DMS114 treated with DMSO at 0.1 percent for 48 hours (cell line): ENCODE measurements around the gene DYNC1H1.
"Not testable (repeated sequence)": the region's sequence is repeated elsewhere in the genome, so short reads cannot be mapped to it uniquely, and the experiment has no call there.

Source experiments
- DNase-seq: peaks from one replicate; lab custom pipeline; 2025; ENCODE audit not compliant: unreplicated experiment; lab: John Stamatoyannopoulos, UW

Gene DYNC1H1

DNA sequence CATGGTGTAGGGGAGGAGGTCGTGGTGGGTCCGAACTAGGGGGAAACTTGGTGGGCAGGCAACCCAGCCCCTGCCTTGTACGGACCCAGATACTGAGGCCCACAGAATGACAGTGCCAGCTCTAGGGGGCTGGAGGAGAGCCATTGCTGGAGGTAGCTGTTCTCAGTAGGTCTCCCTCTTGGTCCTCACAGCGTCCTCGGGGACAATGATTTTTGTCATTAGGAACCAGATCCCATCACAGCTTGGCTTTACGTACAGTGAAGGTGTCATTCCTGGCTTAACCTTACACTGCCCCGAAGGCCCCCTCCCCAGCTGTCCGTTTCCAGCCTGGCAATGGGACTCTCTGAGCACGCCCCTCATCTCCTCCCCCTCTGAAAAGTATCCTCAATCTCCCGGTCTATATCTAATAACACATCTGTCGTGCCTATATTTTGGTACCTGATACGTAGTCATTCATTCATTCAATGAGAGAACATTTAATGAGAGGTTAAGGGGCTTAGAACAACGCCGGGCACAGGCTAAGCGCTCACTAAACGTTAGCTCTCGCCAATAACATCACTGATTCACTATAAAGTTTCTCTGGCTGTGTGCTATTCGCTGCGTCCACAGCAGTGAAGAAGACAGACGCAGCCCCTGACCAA, 597 bp upstream of the DYNC1H1 start:
- no peak for DNase-seq

DNA sequence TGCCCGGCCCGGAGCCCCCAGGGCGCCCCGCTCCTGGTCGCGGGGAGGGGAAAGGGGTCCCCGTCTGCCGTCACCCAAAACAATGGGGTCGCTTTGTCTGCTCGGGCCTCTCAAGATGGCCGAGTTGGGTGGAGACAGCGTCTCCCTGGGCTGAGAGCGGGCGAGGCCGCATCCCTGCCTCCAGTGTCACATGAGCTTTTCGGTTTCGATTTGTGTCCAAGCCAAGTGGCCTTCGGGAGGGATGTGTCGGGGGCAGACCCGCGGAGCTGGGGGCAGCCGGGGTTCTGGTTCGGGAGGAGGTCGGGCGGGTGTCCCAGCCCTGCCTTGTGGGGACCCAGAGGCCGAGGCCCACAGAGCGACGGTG, 790 bp downstream of the DYNC1H1 start:
- peak; percentile 31 for DNase-seq

DNA sequence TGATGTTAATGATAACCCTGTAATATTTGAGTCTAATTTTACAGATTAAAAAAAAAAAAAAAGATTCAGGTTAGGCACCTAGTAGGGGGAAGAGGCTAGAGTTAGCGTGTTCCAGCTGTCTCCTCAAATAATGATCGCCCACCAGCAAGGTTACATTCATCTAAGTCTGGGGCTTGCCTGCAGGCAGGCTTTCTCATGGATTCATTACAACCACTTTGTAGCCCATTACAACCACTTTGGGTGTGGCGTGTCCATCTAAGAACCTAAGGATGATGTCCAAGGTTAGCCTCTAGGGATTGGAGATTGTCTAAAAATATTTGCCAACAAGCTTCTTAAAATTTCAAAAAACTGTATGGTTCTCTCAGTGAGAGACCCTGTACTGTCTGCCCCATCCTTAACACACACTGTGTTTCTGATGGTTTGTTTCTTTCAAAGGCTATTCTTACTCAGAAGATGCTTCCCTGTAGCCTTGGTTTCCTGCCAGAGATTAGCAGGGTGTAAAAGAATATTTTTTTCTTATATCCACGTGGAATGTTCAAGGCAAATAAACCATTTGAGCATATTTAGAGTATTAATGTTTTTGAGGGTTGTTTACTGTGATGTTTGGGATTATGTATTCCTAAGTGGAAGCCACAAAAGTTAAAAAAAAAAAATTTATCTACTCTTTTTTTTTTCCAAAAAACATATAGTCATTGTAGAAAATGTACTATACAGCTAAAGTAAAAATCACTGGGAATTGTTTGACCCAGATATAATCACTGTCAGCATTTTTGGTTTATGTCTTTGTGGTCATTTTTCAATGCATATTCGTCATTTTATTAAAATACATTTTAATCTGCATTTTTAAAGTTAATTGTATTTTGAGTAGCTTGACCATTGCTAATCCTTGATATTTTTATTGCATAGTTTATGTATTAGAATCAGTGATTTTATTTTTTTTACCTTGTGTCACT, 1.7 kb downstream of the DYNC1H1 start:
- no peak for DNase-seq

DNA sequence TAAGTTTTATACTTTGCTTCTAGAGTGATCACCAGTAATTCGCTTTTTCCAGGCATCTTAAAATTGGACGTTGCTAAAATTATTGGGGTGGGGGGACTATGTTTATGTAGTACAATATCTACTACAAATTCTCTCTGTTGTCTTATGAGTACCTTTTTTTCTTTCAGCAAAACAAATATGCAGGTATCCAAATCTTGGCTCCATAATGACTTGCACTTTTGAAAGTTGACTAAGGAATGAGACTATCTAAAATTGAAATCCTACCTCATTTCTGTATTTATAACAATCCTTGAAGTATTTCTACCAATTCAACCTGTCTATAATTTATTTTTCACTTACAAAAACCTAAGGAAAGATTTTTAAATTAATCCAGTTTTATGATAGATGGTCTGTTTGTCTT, 2.4 kb downstream of the DYNC1H1 start:
- DNase-seq = no peak

DNA sequence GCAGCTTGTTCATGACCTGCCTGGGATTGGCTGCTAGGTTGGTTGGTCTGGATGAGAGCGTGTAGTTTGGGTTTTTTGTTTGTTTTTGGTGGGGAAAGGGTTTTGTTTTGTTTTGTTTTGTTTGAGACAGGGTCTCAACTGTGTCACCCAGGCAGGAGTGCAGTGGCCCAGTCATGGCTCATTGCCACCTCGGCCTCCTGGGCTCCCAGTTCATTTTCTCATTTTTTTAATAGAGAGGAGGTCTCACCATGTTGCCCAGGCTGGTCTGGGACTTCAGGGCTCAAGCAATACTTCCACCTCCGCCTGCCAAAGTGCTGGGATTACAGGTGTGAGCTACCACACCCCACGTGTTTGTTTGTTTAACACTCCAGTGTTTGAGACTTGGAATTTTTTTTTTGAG, 3.8 kb downstream of the DYNC1H1 start:
- no peak for DNase-seq

DNA sequence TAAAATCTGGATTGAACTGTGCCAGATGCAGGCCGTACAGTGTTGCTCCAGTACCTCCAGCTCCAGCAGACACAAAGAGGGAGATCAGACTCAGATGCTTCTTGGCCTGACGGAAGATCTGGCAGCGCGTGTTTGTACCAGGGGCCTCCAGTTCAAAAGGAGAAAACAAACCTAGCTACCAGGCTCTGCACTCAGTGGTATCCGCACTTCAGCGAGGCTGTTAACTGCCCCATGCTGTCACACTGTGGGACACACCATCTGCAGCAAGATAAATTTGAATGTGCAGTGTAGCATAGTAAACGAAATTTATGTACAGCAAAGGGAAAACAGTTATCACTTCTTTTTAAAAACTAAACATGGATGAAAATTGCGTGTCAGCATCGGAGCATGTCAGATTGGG, 5.1 kb downstream of the DYNC1H1 start:
- no peak for DNase-seq

DNA sequence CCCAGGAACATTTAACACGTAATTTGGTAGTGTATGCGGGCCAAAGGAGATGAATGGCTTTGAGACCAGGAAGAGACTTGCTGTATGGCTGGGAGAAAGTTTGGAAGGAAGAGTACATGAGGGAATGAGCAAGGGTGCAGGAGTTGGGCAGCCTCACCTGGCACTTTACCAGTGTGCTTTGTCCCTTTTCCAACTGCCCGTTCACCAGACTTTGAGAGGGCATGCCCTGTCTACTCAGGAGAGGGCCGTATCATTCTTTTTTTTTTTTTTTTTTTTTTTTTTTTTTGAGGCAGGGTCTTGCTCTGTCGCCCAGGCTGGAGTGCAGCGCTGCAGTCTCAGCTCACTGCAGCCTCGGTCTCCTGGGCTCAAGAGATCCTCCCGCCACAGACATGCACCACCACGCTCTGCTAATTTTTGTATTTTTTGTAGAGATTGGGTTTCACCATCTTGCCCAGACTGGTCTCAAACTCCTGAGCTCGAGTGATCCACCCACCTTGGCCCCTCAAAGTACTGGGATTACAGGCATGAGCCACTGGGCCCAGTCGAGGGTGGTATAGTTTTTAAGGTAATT, 6.5 kb downstream of the DYNC1H1 start:
- no peak for DNase-seq

DNA sequence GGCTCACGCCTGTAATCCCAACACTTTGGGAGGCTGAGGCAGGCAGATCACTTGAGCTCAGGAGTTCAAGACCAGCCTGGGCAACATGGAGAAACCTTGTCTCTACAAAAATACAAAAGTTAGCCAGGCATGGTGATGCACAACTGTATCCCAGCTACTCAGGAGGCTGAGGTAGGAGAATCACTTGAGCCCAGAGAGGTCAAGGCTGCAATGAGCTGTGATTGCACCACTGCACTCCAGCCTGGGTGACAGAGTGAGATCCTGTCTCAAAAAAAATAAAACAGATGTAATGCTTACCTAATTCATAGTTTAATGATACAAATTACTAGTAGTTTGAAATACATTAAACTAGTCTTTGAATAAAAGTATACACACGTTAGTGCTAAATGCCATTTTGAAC, 7.1 kb downstream of the DYNC1H1 start:
- not testable (repeated sequence) for DNase-seq

DNA sequence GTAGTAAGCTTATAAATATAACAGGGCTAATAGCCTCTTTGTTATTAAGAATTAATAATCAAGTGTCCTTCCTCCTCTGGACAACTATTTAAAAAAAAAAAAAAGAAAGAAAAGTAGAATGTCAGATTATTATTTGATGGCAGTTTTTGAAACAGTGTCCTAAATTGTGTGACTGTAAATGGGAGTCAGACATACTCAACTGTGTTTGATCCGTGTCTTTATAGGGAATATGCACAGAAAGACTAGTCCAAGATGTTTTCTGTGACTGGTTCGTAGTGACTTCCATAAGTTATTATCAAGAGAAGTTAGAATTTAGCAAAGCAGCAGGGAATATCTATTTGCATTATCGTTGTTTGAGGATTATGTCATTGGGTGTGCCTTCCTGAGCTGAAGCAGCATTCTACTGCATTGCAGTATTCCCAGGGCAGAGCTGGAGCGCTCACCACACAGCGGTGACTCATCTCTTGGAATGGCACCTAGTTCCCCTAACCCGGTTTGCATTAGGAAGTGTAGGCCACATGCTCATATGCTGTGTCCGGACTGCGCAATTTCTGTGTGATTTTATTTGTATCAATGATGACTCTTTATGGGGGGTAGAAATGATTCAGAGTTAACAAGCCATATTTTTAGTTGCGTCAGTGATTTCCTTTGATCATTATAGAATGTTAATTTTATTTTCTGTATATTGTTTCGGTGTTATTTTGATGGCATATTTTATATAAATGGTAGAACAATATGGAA, 7.9 kb downstream of the DYNC1H1 start:
- DNase-seq = no peak

DNA sequence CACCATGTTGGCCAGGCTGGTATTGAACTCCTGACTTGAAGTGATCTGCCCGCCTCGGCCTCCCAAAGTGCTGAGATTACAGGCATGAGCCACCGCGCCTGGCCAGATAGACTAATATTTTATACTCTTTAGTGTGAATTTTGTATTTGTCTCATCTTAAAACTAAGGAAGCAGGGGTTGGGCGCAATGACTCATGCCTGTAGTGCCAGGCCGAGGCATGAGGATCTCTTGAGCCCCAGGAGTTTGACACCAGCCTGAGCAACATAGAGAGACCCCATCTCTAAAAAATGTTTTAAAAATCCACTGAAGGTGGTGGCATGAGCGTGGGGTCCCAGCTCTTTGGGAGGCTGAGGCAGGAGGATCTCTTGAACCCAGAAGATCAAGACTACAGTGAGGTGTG, 9.0 kb downstream of the DYNC1H1 start:
- DNase-seq = no peak

DNA sequence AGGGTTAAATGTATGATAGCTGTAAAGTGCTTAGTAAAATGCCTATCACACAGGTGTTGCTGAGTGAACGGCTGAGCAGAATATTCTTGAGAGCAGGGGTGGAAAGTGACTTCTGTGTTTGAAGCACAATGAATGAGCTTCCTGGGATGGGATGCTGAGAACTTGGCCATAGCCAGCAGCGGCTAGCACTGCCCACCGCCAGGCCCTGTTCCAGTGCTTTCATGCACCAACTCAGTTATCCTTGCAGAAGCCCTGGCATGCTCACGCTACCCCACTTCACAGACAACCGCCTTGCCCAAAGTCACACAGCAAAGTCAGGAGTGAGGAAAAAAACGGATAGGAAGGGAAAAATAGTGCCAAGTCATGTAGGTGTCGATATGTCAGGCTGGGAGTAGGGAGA, 10.9 kb downstream of the DYNC1H1 start:
- no peak for DNase-seq

DNA sequence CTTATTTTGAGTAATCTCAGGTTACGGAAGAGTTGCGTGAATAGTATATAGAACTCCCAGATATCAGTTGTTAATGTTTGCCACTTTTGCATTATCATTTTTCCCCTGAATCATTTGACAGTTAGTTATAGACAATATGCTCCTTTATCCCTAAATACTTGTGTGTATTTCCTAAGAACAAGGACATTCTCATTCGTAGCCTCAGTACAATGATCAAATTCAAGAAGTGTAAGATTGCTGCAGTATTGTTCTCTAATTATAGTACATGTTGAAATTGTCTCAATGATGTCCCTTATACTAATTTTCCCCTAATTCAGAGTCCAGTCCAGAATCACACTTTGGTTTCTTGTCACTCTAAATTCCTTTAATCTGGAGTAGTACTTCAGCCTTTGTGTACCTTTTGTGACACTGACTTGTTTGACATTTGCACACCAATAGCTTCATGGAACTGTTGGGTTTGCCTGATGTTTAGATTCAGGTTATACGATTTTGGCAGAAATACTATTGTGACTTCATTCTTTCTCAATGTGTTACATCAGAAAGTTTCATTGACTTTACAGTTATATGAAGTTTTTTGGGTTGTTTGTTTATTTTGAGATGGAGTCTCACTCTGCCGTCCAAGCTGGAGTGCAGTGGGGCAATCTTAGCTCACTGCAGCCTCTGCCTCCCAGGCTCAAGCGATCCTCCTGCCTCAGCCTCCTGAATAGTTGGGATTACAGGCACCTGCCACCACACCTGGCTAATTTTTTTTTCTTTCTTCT, 13.1 kb downstream of the DYNC1H1 start:
- DNase-seq = no peak

DNA sequence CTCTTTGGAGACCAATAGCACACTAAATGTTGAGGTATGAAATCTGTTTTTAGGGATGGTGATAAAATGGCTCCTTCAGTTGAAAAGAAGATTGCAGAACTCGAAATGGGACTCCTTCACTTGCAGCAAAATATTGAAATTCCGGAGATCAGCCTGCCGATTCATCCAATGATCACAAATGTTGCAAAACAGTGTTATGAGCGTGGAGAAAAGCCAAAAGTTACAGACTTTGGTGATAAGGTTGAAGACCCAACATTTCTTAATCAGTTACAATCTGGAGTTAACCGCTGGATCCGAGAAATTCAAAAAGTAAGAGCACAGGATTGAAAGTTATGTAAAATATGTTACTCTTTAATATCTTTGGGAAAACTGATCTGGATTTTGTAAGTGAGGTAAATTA, 15.3 kb downstream of the DYNC1H1 start:
- DNase-seq = no peak

DNA sequence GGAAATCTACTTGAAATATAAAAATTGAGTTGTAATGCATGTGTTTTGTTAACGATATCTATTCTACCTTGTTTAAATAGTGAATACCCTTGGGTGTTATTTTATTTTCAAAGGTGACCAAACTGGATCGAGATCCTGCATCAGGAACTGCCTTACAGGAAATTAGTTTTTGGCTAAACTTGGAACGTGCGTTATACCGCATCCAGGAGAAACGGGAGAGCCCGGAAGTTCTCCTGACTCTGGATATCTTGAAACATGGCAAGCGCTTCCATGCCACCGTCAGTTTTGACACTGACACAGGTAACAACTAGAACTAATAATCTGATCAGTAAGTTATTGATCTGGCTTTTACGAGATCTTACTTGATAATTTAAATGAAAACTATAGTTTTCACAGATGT, 15.9 kb downstream of the DYNC1H1 start:
- no peak for DNase-seq

DNA sequence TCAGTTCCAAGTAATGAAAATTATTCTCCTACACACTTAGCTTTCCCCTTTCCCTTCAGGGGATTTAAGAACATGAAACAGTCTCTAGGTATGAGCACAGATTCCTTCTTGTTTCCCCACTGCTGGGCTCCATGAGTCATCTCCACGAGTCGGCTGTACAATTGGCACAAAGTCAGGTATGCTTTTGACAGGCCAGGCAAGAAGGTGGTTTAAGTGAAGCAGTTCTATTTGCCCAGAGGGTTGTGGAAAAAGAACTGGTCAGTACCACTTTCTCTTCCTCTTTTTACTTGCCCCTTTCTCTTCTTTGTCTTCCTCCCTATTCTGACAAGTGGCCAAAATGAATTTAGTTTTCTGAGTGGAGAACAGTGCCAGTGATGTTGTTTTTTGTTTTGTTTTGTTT, 16.3 kb downstream of the DYNC1H1 start:
- no peak for DNase-seq

DNA sequence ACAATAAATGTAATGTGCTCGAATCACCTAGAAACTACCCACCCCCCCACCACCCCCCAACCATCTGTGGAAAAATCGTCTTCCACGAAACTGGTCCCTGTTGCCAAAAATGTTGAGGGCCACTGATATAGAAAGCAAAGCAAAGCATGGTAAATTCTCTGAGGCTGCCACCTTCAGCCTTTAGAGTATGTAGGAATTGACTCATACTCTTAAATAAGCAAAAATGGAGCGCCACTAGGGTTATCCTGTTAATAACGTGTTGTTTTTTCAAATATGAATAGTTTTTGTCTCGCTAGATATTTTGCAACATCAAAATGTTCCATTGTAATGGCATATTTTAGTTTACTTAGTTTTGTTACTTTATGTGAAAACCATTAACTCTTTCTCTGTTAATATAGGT, 18.2 kb downstream of the DYNC1H1 start:
- DNase-seq = no peak

DNA sequence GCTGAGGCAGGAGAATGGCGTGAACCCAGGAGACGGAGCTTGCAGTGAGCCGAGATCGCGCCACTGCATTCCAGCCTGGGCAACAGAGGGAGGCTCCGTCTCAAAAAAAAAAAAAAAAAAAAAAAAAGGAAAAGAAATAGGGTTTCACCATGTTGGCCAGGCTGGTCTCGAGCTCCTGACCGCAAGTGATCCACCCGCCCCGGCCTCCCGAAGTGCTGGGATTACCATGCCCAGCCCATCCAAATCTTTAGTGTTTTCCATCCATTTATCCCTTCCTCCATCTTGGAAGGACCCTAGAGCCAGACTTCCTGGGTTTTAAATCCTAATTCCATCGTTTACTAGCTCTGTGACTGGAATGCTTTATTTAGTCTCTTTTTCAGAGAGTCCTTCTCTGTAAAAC, 20.5 kb downstream of the DYNC1H1 start:
- not testable (repeated sequence) for DNase-seq

DNA sequence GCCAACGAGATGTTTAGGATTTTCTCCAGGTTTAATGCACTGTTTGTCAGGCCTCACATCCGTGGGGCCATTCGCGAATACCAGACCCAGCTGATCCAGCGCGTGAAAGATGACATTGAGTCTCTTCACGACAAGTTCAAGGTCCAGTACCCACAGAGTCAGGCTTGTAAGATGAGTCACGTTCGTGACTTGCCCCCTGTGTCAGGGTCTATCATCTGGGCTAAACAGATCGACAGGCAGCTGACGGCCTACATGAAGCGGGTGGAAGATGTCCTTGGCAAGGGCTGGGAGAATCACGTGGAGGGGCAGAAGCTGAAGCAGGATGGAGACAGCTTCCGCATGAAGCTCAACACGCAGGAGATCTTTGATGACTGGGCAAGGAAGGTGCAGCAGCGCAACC, 21.6 kb downstream of the DYNC1H1 start:
- no peak for DNase-seq

DNA sequence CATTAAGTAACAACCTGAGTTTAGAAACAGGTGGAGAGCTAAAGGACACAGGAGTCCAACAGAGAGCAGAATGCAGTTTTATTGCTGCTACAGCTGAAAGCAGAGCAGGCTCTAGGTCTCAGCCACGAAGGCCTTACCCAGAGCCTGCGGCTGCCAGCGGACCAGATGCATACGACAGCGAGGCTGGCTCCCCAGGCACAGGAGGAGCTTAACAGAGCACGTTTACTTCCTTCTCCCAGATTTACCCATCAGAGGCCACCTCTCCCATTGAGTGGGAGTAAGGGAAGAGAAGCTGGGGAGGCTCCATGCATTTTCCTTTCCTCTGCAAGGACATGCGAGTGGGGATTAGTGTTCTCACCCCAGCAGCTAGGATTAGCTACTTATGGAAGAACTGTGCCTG, 22.6 kb downstream of the DYNC1H1 start:
- DNase-seq = no peak

DNA sequence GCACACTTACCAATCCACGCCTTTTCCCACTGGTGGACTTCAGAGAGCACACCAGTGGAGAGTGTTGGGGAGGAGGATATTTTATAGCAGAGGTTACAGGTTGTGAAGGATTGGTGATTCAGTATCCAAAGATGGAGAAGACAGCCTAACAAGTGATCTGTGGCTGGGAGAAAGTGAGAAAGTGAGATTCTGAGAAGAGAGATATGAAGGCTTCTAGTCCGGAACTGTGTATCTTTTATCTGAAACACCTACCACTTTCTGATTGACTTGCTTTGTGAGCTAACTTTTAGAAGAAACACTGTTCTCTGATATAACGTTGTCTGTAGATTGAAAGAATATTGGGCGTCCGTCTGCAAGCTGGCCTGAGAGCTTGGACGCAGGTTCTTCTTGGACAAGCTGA, 24.0 kb downstream of the DYNC1H1 start:
- DNase-seq = no peak

DNA sequence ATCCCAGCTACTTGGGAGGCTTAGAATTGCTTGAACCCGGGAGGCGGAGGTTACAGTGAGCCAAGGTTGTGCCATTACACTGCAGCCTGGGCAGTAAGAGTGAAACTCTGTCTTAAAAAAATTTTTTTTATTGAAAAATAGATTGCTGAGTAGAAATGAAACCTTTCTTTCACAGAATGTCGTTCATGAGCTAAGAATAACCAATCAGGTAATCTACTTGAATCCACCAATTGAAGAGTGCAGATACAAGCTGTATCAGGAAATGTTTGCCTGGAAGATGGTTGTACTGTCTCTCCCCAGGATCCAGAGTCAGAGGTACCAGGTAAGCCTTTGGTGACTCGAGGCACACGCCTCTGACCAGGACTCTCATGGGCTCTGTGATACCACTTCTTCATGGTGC, 27.0 kb downstream of the DYNC1H1 start:
- no peak for DNase-seq
